GM12892 (cell line): Measurements from ENCODE around the gene SFXN4.

Source experiments
- POLR2A ChIP-seq: IDR thresholded peaks from 2 replicates; pipeline ENCODE4 v1.6.1; 2011; ENCODE audit warnings: low read depth, low read length, control low read depth
- POLR2AphosphoS5 ChIP-seq: IDR thresholded peaks from 2 replicates; pipeline ENCODE4 v1.6.1; 2011; ENCODE audit warnings: low read depth, low read length, control low read depth

DNA sequence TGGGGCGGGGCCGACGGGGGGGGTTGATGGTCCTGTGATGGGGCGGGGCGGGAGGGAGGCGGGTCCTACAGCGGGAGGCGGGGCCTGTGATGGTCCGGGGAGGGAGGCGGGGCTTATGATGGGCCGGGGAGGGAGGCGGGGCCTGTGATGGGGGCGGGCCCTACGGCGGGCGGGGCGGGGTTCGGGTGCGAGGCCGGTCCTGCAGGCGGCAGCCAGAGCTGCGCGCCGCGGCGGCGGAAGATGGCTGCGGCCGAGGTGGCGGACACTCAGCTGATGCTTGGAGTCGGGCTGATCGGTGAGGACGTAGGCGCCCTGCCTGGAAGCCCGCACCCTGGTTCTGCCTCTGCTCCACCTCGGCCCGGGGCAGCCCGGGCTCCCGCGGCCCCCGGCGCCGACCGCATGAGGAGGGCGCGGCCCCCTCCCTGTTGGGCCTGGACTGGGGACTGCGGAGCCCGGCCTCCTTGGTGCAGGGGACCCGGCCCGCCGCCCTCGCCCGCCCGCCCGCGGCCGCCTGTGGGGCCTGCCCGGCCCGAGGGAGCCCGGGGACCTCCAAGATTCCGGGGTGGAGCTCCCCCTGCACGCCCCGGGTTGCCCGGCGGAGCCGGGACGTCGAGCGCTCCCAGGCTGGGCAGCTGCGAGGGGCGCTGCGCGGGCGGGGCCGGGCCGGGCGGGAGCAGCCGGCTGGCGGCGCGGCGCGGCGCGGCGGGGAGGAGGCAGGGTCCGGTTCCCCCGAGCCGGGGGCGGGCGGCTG is 61.4 kb downstream of the SFXN4 start, which contains the start of gene DENND10:
- TF ChIP-seq POLR2AphosphoS5 (peak; percentile 79), POLR2A (peak; percentile 89)
